Measurements from ENCODE around the gene CLDN24.

Gene CLDN24

DNA sequence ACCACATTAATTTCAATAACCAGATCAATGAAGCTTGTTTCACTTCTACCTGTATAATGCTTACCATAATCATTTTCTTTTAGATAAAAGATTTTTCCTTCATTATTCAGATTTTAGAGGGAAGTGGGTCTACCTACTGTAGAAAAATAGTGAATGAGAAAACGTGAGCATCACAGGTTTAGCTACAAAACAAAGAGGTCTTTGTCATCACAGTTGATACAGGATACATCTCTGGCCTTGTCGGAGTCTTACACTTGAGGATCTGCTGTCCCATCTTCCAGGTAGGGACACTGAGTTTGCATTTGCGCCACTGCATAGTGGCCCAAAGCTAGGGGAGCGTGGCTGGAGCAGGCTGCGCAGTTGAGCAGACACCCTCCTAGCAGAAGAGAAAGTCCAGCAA is 710 bp downstream of the CLDN24 start:
- DNase-seq (ENCODE audit: low read depth, low spot score) = no peak
- H3K27ac ChIP-seq (ENCODE audit: low read length) = no peak overlapping the region
- no peaks in the 10 kb centered on the region for H3K36me3 ChIP-seq (ENCODE audit: control insufficient read depth, insufficient read depth, low read length)
- H3K4me3 ChIP-seq (ENCODE audit: low read length) = no peak overlapping the region; the same call in 1 of the 2 replicates
- no CpG with 5 or more reads among the region's 5 CpGs for WGBS (ENCODE audit: insufficient coverage, insufficient read length)
- no peaks in the 10 kb centered on the region for H3K4me1 ChIP-seq (ENCODE audit: control insufficient read depth, insufficient read depth, low read length)
- H3K9me3 ChIP-seq (ENCODE audit: control insufficient read depth, insufficient read depth, low read length) = no peaks in the 10 kb centered on the region
- no peaks in the 10 kb centered on the region for H3K27me3 ChIP-seq (ENCODE audit: control insufficient read depth, insufficient read depth, low read length)

DNA sequence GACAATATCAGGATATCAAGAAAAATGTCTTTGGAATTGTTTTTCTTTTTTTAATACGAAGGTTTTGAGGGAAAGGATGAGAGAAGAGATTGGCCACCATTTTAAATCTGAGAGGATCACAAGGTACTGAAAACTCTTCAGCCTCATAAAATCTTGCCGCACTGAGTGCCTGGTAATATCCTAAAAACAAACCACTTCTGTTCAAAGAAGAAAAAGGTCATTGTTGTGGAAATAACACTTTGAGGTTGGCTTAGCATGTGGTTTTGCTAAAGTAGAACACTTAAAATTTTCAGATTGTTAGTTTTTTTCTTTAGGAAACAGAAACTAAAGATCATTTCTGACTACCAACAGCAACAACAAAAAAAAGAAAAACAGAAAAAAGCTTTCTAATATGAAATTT is 1.1 kb downstream of the CLDN24 start:
- DNase-seq (ENCODE audit: low read depth, low spot score) = no peak
- H3K4me3 ChIP-seq (ENCODE audit: low read length) = no peak overlapping the region
- no peak overlapping the region for H3K27ac ChIP-seq (ENCODE audit: low read length)
- H3K36me3 ChIP-seq (ENCODE audit: control insufficient read depth, insufficient read depth, low read length) = no peaks in the 10 kb centered on the region
- no peaks in the 10 kb centered on the region for H3K27me3 ChIP-seq (ENCODE audit: control insufficient read depth, insufficient read depth, low read length)
- H3K4me1 ChIP-seq (ENCODE audit: control insufficient read depth, insufficient read depth, low read length) = no peaks in the 10 kb centered on the region
- H3K9me3 ChIP-seq (ENCODE audit: control insufficient read depth, insufficient read depth, low read length) = no peaks in the 10 kb centered on the region
- no CpG with 5 or more reads among the region's 2 CpGs for WGBS (ENCODE audit: insufficient coverage, insufficient read length)

DNA sequence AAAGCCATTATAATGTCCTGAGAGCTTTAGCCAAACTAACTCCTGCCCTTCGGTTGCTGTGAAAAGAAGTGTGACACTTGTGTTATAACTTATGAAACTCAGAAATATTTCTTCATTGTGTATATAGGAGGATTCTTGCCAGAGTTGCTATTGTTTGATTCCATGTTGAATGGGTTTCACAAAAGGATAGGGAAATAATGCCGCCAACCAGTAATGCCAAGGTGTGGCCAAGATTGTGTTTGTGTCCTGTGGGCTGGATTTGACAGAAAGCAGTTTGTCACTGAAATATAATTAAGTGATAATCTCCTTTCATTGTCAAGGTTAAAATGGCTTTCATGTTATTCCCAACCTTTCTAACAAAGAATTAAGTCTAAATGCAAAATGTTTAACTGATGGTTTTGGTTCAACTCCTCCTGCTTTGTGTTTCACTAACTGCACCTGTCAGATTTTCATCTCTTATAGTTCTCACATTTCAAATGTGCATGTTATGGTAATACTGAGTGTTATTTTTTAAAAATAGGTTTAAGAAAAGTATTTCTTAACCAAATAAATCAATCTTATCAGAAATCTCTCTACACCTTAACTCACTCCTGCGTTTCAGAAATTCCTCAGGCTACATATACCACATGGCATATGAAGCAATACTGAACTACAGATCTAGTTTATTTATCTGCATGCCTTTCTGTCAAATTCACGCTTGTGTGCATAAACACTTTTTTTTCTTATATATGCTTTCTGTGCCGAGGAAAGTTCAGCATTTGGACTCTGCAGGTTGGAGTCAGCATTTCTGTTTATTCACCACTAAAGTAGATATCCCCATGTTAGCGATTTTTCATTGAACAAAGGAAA is 1.8 kb downstream of the CLDN24 start, which contains the start of gene CLDN22:
Gene CLDN22 (minus strand): TSS at position 66 of the 849 bp plus-strand sequence. CDS start 58 bp downstream, at position 8.
- no peaks in the 10 kb centered on the region for H3K27me3 ChIP-seq (ENCODE audit: control insufficient read depth, insufficient read depth, low read length)
- no peak within 1 kb of the TSS for H3K4me3 ChIP-seq (ENCODE audit: low read length)
- no peak for DNase-seq (ENCODE audit: low read depth, low spot score)
- H3K9me3 ChIP-seq (ENCODE audit: control insufficient read depth, insufficient read depth, low read length) = no peaks in the 10 kb centered on the region
- no peaks in the 10 kb centered on the region for H3K4me1 ChIP-seq (ENCODE audit: control insufficient read depth, insufficient read depth, low read length)
- no peak within 1 kb of the TSS for H3K27ac ChIP-seq (ENCODE audit: low read length)
- 0 out of 2 replicates have a peak, but pooled peaks cover 3% of the 10 kb centered on the region for H3K36me3 ChIP-seq (ENCODE audit: control insufficient read depth, insufficient read depth, low read length)
- WGBS (ENCODE audit: insufficient coverage, insufficient read length) = no CpG with 5 or more reads among the region's 6 CpGs

DNA sequence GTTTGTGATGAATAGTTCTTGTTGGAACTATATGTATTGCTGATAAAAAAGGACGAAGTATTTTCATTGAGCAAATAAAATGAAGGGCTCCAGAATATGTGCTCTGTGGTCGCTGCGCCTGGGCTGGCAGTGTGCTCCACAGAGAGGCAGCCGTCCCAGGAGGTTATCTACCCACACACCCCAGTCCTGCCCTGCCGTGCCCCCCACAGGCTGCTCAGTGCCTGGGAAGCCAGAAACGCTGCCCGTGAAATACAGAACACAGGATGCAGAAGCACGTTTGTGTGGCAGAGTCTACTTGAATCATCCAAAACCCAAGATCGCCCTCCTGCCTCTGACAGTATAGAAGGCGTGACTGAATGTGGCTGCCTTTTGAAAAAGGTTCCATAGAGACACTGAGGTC is 3.6 kb downstream of the CLDN24 start:
- no peak overlapping the region for H3K4me3 ChIP-seq (ENCODE audit: low read length)
- no peaks in the 10 kb centered on the region for H3K27me3 ChIP-seq (ENCODE audit: control insufficient read depth, insufficient read depth, low read length)
- no peaks in the 10 kb centered on the region for H3K4me1 ChIP-seq (ENCODE audit: control insufficient read depth, insufficient read depth, low read length)
- H3K9me3 ChIP-seq (ENCODE audit: control insufficient read depth, insufficient read depth, low read length) = no peaks in the 10 kb centered on the region
- WGBS (ENCODE audit: insufficient coverage, insufficient read length) = no CpG with 5 or more reads among the region's 10 CpGs
- H3K36me3 ChIP-seq (ENCODE audit: control insufficient read depth, insufficient read depth, low read length) = 0 out of 2 replicates have a peak, but pooled peaks cover 3% of the 10 kb centered on the region
- DNase-seq (ENCODE audit: low read depth, low spot score) = no peak
- H3K27ac ChIP-seq (ENCODE audit: low read length) = no peak overlapping the region

DNA sequence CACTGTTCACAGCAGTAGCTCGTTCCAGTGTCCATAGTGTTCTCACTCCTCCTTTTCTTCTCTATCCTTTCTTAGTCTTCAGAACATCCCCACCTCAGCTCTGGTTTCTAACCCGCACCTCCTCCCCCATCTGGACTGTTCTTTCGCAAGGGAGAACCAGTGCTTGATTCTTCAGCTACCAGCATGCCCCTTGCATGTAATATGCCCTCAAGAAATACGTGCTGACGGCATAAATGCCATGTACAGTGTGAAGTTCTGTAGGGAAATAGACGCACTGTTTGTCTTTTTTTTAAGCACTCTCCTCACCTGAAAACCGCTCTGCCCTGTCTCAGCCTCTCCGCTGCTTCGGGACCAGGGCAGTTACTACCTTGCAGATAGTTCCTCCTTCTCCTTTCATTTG is 7.4 kb downstream of the CLDN24 start:
- Histone ChIP-seq H3K27me3 (ENCODE audit: control insufficient read depth, insufficient read depth, low read length) (no peaks in the 10 kb centered on the region), H3K9me3 (ENCODE audit: control insufficient read depth, insufficient read depth, low read length) (no peaks in the 10 kb centered on the region), H3K4me3 (ENCODE audit: low read length) (no peak overlapping the region), H3K4me1 (ENCODE audit: control insufficient read depth, insufficient read depth, low read length) (no peaks in the 10 kb centered on the region), H3K36me3 (ENCODE audit: control insufficient read depth, insufficient read depth, low read length) (peaks cover 7% of the 10 kb centered on the region; the same call in 1 of the 2 replicates), H3K27ac (ENCODE audit: low read length) (no peak overlapping the region)
- DNase-seq (ENCODE audit: low read depth, low spot score) = no peak
- no CpG with 5 or more reads among the region's 9 CpGs for WGBS (ENCODE audit: insufficient coverage, insufficient read length)

DNA sequence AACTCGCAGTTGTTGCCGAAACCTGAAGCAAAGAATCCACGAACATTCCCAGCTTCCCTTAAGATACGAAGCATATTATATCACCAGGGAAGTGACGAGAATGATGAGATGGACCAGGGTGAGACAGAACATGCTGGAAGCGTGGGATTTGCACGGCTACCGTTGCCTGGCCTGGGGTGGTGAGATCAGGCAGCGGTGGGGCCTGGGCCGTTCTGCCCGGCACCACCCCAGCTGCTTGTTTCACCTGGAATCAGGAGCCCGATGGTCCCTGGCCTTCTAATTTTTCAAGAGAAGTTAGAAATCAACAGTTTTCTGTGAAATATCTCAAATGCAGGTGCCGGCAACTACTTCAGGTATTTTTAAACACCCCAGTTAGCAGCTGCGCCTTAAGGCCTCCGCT is 7.9 kb downstream of the CLDN24 start:
- Histone ChIP-seq H3K36me3 (ENCODE audit: control insufficient read depth, insufficient read depth, low read length) (peaks cover 7% of the 10 kb centered on the region; the same call in 1 of the 2 replicates), H3K27me3 (ENCODE audit: control insufficient read depth, insufficient read depth, low read length) (no peaks in the 10 kb centered on the region), H3K4me3 (ENCODE audit: low read length) (no peak overlapping the region), H3K27ac (ENCODE audit: low read length) (no peak overlapping the region), H3K9me3 (ENCODE audit: control insufficient read depth, insufficient read depth, low read length) (no peaks in the 10 kb centered on the region), H3K4me1 (ENCODE audit: control insufficient read depth, insufficient read depth, low read length) (no peaks in the 10 kb centered on the region)
- DNase-seq (ENCODE audit: low read depth, low spot score) = no peak
- WGBS (ENCODE audit: insufficient coverage, insufficient read length) = no CpG with 5 or more reads among the region's 15 CpGs

DNA sequence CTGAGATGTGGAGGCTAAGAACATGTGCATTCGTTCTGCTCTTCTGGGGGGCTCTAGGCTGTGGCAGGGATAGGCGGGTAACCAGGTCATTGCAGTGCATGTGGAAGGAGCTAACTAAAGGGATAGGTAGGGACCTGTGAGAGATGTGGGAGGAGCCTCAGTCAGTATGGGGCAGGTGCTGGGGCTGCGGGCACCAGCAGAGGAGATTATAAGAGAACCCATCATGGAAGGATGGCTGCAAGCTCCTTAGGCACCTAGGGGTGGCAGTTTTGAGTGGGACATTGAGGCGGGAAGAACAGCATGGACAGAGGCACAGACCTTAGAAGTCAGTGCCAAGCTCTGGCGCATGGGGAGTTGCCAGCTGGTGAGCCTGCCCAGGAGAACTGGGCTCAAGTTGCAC is 9.4 kb downstream of the CLDN24 start:
- Histone ChIP-seq H3K4me1 (ENCODE audit: control insufficient read depth, insufficient read depth, low read length) (no peaks in the 10 kb centered on the region), H3K36me3 (ENCODE audit: control insufficient read depth, insufficient read depth, low read length) (peaks cover 7% of the 10 kb centered on the region; the same call in 1 of the 2 replicates), H3K9me3 (ENCODE audit: control insufficient read depth, insufficient read depth, low read length) (no peaks in the 10 kb centered on the region), H3K27ac (ENCODE audit: low read length) (no peak overlapping the region), H3K27me3 (ENCODE audit: control insufficient read depth, insufficient read depth, low read length) (no peaks in the 10 kb centered on the region), H3K4me3 (ENCODE audit: low read length) (no peak overlapping the region)
- DNase-seq (ENCODE audit: low read depth, low spot score) = no peak
- WGBS (ENCODE audit: insufficient coverage, insufficient read length) = no CpG with 5 or more reads among the region's 5 CpGs

DNA sequence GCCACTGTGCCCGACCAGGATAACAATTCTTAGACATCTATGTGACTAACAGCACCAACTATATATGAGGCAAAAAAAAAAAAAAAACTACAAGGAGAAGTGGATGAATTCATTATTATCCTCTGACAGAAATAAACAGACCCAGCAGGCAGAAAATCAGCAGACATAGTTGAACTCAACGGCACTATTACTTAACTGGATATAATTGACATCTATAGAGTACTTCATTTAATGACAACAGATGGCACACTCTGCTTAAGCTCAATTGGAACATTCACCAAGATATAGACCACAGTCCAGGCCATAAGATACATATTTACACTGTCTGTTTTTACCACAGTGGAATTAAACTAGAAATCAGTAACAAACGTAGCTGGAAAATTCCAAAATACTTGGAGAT is 15.4 kb downstream of the CLDN24 start:
- no peak for DNase-seq (ENCODE audit: low read depth, low spot score)
- Histone ChIP-seq H3K27ac (ENCODE audit: low read length) (no peak overlapping the region), H3K9me3 (ENCODE audit: control insufficient read depth, insufficient read depth, low read length) (no peaks in the 10 kb centered on the region), H3K27me3 (ENCODE audit: control insufficient read depth, insufficient read depth, low read length) (no peaks in the 10 kb centered on the region), H3K4me3 (ENCODE audit: low read length) (no peak overlapping the region), H3K36me3 (ENCODE audit: control insufficient read depth, insufficient read depth, low read length) (no peaks in the 10 kb centered on the region; the same call in 1 of the 2 replicates), H3K4me1 (ENCODE audit: control insufficient read depth, insufficient read depth, low read length) (no peaks in the 10 kb centered on the region)
- WGBS (ENCODE audit: insufficient coverage, insufficient read length) = no CpG with 5 or more reads among the region's 3 CpGs

DNA sequence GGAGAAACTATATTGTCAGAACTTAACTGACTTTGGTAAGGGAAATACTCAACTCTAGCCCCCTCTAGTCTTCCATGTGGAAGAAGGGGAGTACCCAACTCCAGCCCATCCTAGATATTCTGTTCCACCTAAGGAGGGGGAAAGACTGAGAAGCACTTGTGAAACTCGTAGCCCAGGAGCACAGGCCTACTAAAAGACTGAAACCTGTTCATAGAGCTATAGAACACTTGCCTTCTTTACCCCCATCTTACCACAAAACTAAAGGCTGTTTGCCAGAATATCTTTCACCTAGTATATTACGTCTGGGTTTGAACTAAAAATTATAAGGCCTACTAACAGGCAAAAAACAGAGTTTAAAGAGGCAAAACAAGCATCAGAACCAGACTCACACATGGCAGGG is 17.7 kb downstream of the CLDN24 start:
- Histone ChIP-seq H3K27ac (ENCODE audit: low read length) (no peak overlapping the region), H3K9me3 (ENCODE audit: control insufficient read depth, insufficient read depth, low read length) (no peaks in the 10 kb centered on the region), H3K27me3 (ENCODE audit: control insufficient read depth, insufficient read depth, low read length) (no peaks in the 10 kb centered on the region), H3K36me3 (ENCODE audit: control insufficient read depth, insufficient read depth, low read length) (no peaks in the 10 kb centered on the region), H3K4me1 (ENCODE audit: control insufficient read depth, insufficient read depth, low read length) (no peaks in the 10 kb centered on the region), H3K4me3 (ENCODE audit: low read length) (no peak overlapping the region)
- no peak for DNase-seq (ENCODE audit: low read depth, low spot score)
- no CpG with 5 or more reads among the region's 2 CpGs for WGBS (ENCODE audit: insufficient coverage, insufficient read length)

DNA sequence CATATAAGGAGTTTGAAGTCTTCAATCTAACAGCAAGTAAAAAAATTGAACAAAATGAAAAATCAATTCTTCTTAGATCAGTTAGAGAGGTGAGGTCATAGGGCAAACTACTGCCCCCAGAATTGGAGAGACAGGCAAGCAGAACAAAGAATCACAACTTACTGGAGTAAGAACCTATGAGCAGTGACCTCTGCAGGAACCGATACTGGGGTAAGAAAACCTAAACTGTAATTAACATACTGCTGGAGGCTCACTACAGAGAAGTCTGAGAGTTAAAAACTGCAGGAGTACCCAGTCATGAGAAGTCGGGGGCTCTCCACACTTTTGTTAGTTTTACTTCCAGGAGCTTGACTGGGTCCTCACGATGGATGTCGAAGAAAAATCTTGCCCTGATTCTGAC is 18.2 kb downstream of the CLDN24 start:
- H3K36me3 ChIP-seq (ENCODE audit: control insufficient read depth, insufficient read depth, low read length) = no peaks in the 10 kb centered on the region
- H3K27me3 ChIP-seq (ENCODE audit: control insufficient read depth, insufficient read depth, low read length) = no peaks in the 10 kb centered on the region
- no peak overlapping the region for H3K4me3 ChIP-seq (ENCODE audit: low read length)
- H3K9me3 ChIP-seq (ENCODE audit: control insufficient read depth, insufficient read depth, low read length) = no peaks in the 10 kb centered on the region
- H3K27ac ChIP-seq (ENCODE audit: low read length) = no peak overlapping the region
- DNase-seq (ENCODE audit: low read depth, low spot score) = no peak
- no peaks in the 10 kb centered on the region for H3K4me1 ChIP-seq (ENCODE audit: control insufficient read depth, insufficient read depth, low read length)
- no CpG with 5 or more reads among the region's 4 CpGs for WGBS (ENCODE audit: insufficient coverage, insufficient read length)

DNA sequence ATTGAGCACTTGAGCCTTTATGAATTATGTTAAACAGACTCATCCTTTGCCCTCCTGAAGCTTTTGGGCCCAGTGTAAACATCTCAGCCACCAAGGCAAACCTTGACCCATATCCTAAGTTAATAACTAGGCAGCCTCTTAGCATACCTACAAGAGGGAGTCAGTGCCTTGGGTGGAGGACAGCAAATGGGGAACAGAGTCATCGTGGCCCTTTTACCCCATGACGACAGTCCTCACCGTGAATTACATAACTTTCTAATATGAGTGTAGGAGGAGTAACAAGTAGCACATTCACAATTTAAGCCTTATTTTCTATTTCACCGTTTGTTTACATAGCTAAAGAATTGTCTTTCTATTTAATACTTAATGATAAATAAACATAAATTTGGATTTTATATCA is 18.9 kb downstream of the CLDN24 start:
- no peaks in the 10 kb centered on the region for H3K27me3 ChIP-seq (ENCODE audit: control insufficient read depth, insufficient read depth, low read length)
- WGBS (ENCODE audit: insufficient coverage, insufficient read length) = no CpG with 5 or more reads among the region's 4 CpGs
- no peaks in the 10 kb centered on the region; the same call in 1 of the 2 replicates for H3K36me3 ChIP-seq (ENCODE audit: control insufficient read depth, insufficient read depth, low read length)

More for the DNA sequence above, 18.9 kb downstream of the CLDN24 start:
- H3K9me3 ChIP-seq (ENCODE audit: control insufficient read depth, insufficient read depth, low read length) = no peaks in the 10 kb centered on the region
- no peak for DNase-seq (ENCODE audit: low read depth, low spot score)
- no peak overlapping the region for H3K4me3 ChIP-seq (ENCODE audit: low read length)
- H3K4me1 ChIP-seq (ENCODE audit: control insufficient read depth, insufficient read depth, low read length) = no peaks in the 10 kb centered on the region
- no peak overlapping the region for H3K27ac ChIP-seq (ENCODE audit: low read length)
